Keratinocyte (primary cell): ENCODE measurements around the gene ZBTB20. TPM values are rescaled to one million over a fixed set of nuclear protein-coding genes. Genes with fewer than 3 reads are reported as not detected.

Experiments used
- DNase-seq: peaks from one replicate; pipeline ENCODE4 v3.0.0-alpha.2; 2011; ENCODE audit warnings: low read depth, missing footprints, low spot score
- FAIRE-seq: peaks from 2 replicates; lab custom pipeline; 2011; peaks lifted over from hg19 to GRCh38; lab: Jason Lieb, UNC
- H2AFZ ChIP-seq: 2 replicates; pipeline ENCODE4 v1.6.0; 2012; ENCODE audit warnings: low read length, control low read depth, inconsistent platforms; ENCODE audit not compliant: control insufficient read depth
- H3K27ac ChIP-seq: 2 replicates; pipeline ENCODE4 v1.5.1; 2011; ENCODE audit warnings: low read length; ENCODE audit not compliant: control insufficient read depth, insufficient read depth
- H3K27me3 ChIP-seq: 3 replicates; pipeline ENCODE4 v1.6.0; 2011; ENCODE audit warnings: low read length; ENCODE audit not compliant: control insufficient read depth, insufficient read depth; ENCODE audit errors: extremely low read depth
- H3K36me3 ChIP-seq, 2 experiments: 2 replicates in 1 of 2; 3 replicates in 1 of 2; pipeline ENCODE4 v1.5.1; 2011; ENCODE audit warnings: low read length in 2 of 2, mild to moderate bottlenecking in 1 of 2; ENCODE audit not compliant: control insufficient read depth in 2 of 2, insufficient read depth in 2 of 2; ENCODE audit errors: extremely low read depth in 1 of 2
- H3K4me1 ChIP-seq: 3 replicates; pipeline ENCODE4 v1.5.1; 2011; ENCODE audit warnings: low read length; ENCODE audit not compliant: control insufficient read depth, insufficient read depth; ENCODE audit errors: extremely low read depth
- H3K4me2 ChIP-seq: 3 replicates; pipeline ENCODE4 v1.6.0; 2011; ENCODE audit warnings: low read depth, low read length; ENCODE audit not compliant: control insufficient read depth, insufficient read depth; ENCODE audit errors: extremely low read depth
- H3K4me3 ChIP-seq, 3 experiments: fragments of 200-600 bp in 1 of 3; sonication (generic) in 1 of 3; 2 replicates in 2 of 3; 3 replicates in 1 of 3; pipeline ENCODE4 v1.5.1; 2011 to 2016; ENCODE audit warnings: low read length in 3 of 3, mild to moderate bottlenecking in 3 of 3, control low read depth in 2 of 3, inconsistent platforms in 1 of 3, low read depth in 1 of 3, mixed read lengths in 1 of 3, mixed run types in 1 of 3, moderate library complexity in 1 of 3; ENCODE audit not compliant: control insufficient read depth in 2 of 3, insufficient read depth in 2 of 3; ENCODE audit errors: extremely low read depth in 1 of 3
- H3K79me2 ChIP-seq: 2 replicates; pipeline ENCODE4 v1.6.0; 2012; ENCODE audit warnings: low read length; ENCODE audit not compliant: control insufficient read depth, insufficient read depth
- H3K9ac ChIP-seq: 3 replicates; pipeline ENCODE4 v1.6.0; 2011; ENCODE audit warnings: low read length; ENCODE audit not compliant: control insufficient read depth, insufficient read depth; ENCODE audit errors: extremely low read depth
- H3K9me1 ChIP-seq: 3 replicates; pipeline ENCODE4 v1.6.0; 2011; ENCODE audit warnings: low read length; ENCODE audit not compliant: control insufficient read depth, insufficient read depth; ENCODE audit errors: extremely low read depth
- H3K9me3 ChIP-seq: 2 replicates; pipeline ENCODE4 v1.5.1; 2012; ENCODE audit warnings: low read depth, low read length; ENCODE audit not compliant: control insufficient read depth
- H4K20me1 ChIP-seq: 3 replicates; pipeline ENCODE4 v1.6.0; 2011; ENCODE audit warnings: low read length; ENCODE audit not compliant: control insufficient read depth, insufficient read depth; ENCODE audit errors: extremely low read depth
- EZH2 ChIP-seq: IDR thresholded peaks from one replicate; pipeline ENCODE4 v1.6.1; 2012; ENCODE audit warnings: inconsistent platforms, mild to moderate bottlenecking, low read length, moderate library complexity
- dilution Hi-C: fragments of 300-500 bp; cut with MboI; formaldehyde crosslinking; loops from one replicate; pipeline ENCODE4 v1.7.0; 2020; ENCODE audit warnings: low sequenced_read_pairs; ENCODE audit not compliant: extremely low pct_ligation_motif_present
- polyA plus RNA-seq, 5 experiments: library from polyadenylated mRNA; depleted of rRNA in 3 of 5; stranded (reverse) in 3 of 5; stranded (forward) in 1 of 5; unstranded in 1 of 5; fragments of >200 nt; gene quantifications; 1 replicate in 1 of 5; 2 replicates in 3 of 5; 3 replicates in 1 of 5; pipeline versions ENCODE4 v1.2.1 to v1.2.3, GENCODE V29; 2011 to 2012; ENCODE audit warnings: missing spikeins in 2 of 5, low read depth in 1 of 5, low replicate concordance in 1 of 5
- TF ChIP-seq, protein P1 (sequence below), 3 experiments: IDR thresholded peaks in 1 of 3; conservative IDR thresholded peaks in 1 of 3; optimal IDR thresholded peaks in 1 of 3; 2 replicates in 2 of 3; 3 replicates in 1 of 3; pipeline versions ENCODE3 to v1.5.1; 2011; ENCODE audit warnings: low read length in 3 of 3, mild to moderate bottlenecking in 3 of 3, moderate library complexity in 2 of 3, control low read depth in 1 of 3, inconsistent platforms in 1 of 3; ENCODE audit not compliant: insufficient read depth in 2 of 3; ENCODE audit errors: extremely low read depth in 1 of 3

Gene ZBTB20
- polyA plus RNA-seq, 1 donor (not counting 4 experiments of a cell fraction or from before 2014, with no cell fraction given) = 0.52 TPM

DNA sequence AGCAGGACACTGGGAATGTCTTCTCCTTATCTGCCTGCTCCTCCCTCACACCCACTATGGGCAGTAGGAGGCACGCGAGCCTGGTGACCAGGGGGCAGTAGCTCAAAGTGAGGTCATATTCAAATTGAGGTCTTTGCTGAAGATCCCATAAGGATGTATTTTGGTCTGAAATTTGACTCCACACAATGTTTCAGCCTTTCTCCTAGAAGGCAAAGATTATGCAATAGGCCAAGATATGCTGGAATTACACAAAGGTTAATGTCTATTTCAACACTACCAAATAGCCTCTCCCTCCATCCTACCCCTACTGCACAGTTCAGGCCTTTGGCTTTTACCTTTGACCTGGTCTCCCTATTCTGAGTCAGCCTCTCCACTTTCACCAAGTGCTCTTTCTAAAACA lies 650.2 kb downstream of the ZBTB20 start:
- H3K9me1 ChIP-seq = no peaks in the 10 kb centered on the region
- H3K4me2 ChIP-seq = no peak overlapping the region
- FAIRE-seq = no peak
- no peak overlapping the region for H3K27ac ChIP-seq
- peaks cover 21% of the 10 kb centered on the region for H3K4me1 ChIP-seq
- no peaks in the 10 kb centered on the region for H3K36me3 ChIP-seq
- DNase-seq = no peak
- H3K27me3 ChIP-seq = no peaks in the 10 kb centered on the region
- H3K79me2 ChIP-seq = no peaks in the 10 kb centered on the region
- no peaks in the 10 kb centered on the region for H3K9me3 ChIP-seq
- dilution Hi-C loops = no loop called here
- no peaks in the 10 kb centered on the region for H4K20me1 ChIP-seq
- TF ChIP-seq, protein P1, sequence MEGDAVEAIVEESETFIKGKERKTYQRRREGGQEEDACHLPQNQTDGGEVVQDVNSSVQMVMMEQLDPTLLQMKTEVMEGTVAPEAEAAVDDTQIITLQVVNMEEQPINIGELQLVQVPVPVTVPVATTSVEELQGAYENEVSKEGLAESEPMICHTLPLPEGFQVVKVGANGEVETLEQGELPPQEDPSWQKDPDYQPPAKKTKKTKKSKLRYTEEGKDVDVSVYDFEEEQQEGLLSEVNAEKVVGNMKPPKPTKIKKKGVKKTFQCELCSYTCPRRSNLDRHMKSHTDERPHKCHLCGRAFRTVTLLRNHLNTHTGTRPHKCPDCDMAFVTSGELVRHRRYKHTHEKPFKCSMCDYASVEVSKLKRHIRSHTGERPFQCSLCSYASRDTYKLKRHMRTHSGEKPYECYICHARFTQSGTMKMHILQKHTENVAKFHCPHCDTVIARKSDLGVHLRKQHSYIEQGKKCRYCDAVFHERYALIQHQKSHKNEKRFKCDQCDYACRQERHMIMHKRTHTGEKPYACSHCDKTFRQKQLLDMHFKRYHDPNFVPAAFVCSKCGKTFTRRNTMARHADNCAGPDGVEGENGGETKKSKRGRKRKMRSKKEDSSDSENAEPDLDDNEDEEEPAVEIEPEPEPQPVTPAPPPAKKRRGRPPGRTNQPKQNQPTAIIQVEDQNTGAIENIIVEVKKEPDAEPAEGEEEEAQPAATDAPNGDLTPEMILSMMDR (optimal IDR thresholded peaks at IDR 0.05 in 1 of 3, IDR thresholded peaks at IDR 0.05 in 1 of 3, conservative IDR thresholded peaks at IDR 0.05 in 1 of 3; ENCODE audit: extremely low read depth in 1 of 3, insufficient read depth in 2 of 3, low read length in 3 of 3) = no peak
- no peak for TF ChIP-seq EZH2
- no peak overlapping the region for H3K9ac ChIP-seq
- H3K4me3 ChIP-seq = no peak overlapping the region
- no peak overlapping the region for H2AFZ ChIP-seq

DNA sequence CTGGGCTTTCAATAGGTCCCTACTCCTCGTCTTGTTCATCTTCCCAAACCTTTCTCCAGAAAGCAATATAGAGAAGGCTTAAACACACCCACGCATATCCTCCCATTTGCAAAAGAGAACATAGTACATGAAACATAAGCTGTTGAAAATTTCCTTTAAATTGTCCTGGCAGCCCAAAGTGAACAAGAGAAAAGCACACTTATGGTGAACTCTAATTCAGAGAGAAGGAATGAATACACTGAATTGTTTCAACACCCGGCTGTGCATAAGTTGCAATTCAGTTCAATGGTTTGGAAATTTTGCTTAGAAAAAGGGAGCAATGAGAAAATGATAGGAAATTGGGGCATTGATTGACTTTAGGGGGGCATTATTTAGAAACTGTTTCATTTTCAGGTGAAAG lies 650.6 kb downstream of the ZBTB20 start:
- Histone ChIP-seq H3K27me3 (no peaks in the 10 kb centered on the region), H3K4me1 (peaks cover 21% of the 10 kb centered on the region), H3K9me3 (no peaks in the 10 kb centered on the region), H3K4me3 (no peak overlapping the region), H3K27ac (no peak overlapping the region), H3K9me1 (no peaks in the 10 kb centered on the region), H4K20me1 (no peaks in the 10 kb centered on the region), H2AFZ (no peak overlapping the region), H3K36me3 (no peaks in the 10 kb centered on the region), H3K9ac (no peak overlapping the region), H3K79me2 (no peaks in the 10 kb centered on the region), H3K4me2 (no peak overlapping the region)
- DNase-seq = no peak
- dilution Hi-C loops = no loop called here
- TF ChIP-seq, protein P1 (optimal IDR thresholded peaks at IDR 0.05 in 1 of 3, IDR thresholded peaks at IDR 0.05 in 1 of 3, conservative IDR thresholded peaks at IDR 0.05 in 1 of 3; ENCODE audit: extremely low read depth in 1 of 3, insufficient read depth in 2 of 3, low read length in 3 of 3) = no peak
- FAIRE-seq = no peak
